ENCODE data around the gene ATAT1.

- TF ChIP-seq CTCF (IDR thresholded peaks at IDR 0.05; ENCODE audit: low read length) (no peak), EZH2 (optimal IDR thresholded peaks at IDR 0.05; ENCODE audit: low read depth, low read length) (no peak), EZH2phosphoT487 (IDR thresholded peaks at IDR 0.05; ENCODE audit: low read length) (no peak)
These were observed 1.2 kb upstream of the ATAT1 start for GRCh38 chr6:30625511-30625910.
